NK-92 (cell line): ENCODE data around the gene MICAL1.
"Not testable (repeated sequence)": the region's sequence is repeated elsewhere in the genome, so short reads cannot be mapped to it uniquely, and the experiment has no call there.

Source experiments
- DNase-seq: peaks from one replicate; lab custom pipeline; 2025; ENCODE audit not compliant: unreplicated experiment; lab: John Stamatoyannopoulos, UW

Gene MICAL1

DNA sequence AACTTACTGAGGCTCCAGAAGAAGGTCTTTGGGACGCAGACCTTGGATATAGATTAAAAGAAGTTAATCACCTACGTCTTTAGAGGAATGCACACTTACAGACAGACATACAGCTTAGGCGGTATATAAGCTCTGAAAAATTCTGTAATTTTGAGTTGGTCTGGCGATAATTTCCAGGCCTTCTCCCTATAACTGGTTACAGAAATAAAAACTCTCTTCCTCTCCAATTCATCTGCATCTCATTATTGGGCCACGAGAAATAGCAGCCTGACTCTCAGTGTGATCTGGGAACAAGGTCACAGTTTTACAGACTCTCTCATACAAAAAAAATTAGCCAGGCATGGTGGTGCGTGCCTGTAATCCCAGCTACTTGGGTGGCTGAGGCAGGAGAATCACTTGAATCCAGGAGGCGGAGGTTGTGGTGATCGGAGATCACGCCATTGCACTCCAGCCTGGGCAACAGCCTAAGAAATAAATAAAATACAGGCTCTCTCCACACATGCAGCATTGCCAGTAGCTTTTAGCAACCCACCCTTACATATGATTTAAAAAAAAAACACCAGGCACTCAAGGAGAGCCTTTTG, 22.7 kb upstream of the MICAL1 start:
- no peak for DNase-seq

DNA sequence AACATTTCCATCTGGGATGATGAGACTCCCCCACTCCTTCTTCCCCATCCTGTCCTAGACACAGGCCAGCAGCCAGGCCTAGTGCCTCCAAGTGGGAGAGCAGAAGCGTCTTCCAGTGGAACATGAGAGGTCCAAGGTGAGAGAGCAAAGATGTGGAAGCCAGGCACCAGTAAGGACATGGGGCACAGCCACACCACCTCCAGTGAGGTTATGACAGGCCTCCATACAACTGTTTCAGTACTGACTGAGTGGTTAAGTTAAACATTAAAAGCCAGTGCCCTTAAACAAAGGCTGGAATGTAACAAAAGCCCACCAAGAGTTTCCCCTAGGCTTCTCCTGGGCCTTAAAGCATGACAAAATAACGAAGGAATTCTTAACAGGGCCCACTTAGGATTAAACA, 22.2 kb upstream of the MICAL1 start:
- no peak for DNase-seq

DNA sequence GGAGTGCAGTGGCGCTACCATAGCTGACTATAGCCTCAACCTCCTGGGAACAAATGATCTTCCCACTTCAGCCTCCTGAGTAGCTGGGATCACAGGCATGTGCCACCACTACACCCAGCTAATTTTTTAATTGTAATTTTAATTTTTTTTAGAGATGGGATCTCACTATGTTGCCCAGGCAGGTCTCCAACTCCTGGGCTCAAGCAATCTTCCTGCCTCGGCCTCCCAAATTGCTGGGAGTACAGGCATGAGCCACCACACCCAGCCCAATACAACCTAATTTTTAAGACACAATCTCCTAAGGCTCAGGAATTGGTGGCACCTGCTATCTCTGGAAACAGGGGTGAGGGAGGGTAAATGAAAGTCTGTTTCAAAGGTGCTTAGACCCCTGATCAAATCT, 21.6 kb upstream of the MICAL1 start:
- DNase-seq, result no peak

DNA sequence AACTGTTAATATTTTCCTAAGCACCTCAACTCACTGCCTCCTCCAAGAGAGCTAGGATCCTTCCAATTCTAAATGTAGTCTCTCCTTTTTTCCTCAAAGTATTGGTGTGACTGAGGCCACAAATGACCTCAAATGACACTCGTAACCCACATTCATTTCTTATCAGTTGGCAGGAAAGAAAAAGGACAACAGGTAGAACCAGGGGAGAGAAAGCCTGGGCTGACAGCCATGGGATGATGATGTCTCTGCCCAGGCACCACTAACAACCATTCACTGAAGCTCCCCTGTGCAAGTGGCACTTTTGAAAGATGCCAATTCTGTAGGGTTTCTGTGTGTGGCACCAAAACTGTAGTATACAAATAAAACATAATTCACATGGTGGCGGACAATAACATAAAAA, 20.1 kb upstream of the MICAL1 start:
- DNase-seq, result no peak

DNA sequence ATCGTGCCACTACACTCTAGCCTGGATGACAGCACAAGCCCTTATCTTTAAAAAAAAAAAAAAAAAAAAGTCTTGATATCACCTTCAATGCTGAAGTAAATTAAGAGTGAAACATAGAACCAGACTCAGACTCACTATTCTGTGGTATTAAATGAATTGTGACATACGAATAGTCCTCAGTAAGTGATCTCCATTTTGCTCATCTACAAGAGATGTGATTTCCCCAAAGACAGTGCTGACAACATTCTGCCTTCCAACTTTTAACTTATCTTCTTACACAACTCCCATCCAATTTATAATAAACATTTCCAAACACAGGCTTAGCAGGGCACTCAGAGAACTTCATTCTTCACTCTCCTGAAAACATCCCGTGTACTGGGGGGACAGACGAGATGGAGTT, 19.4 kb upstream of the MICAL1 start:
- DNase-seq, result no peak

DNA sequence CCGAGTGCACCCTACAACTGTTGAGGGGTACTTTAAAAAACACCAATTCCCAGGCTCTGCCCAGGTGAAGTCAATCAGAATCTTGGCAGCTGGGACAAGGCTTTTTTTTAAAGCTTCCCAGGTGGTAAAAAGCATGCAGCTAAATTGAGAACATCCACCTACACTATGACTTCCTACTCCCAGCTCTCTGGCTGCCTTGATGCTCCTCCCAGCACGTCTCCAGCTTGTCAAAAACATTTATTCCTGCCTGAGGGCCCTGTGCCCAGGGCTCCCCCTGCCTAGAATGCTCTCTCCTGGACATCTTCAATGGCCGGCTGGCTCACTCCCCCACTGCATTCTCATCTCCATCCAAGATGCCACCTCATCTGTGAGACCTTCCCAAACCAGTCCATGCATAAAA, 17.5 kb upstream of the MICAL1 start:
- no peak for DNase-seq

DNA sequence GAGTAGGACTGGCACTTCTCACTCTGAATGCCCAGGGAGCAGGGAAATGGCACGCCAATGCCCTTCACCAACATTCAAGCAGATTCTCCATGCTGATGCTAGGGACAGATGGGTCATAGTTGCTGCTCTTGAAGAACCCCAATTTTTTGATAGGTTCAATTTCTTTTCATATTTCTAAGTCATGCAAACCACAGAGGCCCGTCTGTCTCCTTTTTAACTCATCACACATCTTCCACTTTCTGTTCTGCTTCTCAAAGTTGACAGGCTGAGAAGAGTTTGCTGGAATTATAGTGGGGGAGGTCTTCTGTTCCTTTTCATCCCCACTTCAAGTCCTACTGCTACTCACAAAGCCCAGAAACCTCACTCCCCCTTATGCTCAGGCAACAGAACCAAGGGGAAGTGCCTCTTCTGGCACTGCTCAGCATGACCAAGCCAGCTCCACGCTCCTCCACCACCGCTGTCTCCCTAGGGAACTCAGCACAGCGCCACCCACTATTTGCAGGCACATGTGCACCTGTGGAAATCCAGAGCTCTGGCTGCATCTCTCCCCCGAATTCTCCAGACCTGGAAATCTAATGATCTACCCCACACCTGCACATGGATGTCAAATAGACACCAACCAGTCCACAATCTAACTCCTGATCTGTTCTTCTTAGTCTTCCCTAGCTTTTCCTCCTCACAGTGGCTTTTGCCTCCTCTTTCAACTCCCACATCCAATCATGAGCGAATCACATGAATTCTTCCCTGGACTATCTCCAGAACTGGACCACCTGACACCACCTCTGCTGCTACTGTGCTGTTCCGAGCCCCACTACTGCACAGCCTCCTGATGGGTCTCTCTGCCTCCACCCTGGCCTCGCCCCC, 16.8 kb upstream of the MICAL1 start:
- no peak for DNase-seq

DNA sequence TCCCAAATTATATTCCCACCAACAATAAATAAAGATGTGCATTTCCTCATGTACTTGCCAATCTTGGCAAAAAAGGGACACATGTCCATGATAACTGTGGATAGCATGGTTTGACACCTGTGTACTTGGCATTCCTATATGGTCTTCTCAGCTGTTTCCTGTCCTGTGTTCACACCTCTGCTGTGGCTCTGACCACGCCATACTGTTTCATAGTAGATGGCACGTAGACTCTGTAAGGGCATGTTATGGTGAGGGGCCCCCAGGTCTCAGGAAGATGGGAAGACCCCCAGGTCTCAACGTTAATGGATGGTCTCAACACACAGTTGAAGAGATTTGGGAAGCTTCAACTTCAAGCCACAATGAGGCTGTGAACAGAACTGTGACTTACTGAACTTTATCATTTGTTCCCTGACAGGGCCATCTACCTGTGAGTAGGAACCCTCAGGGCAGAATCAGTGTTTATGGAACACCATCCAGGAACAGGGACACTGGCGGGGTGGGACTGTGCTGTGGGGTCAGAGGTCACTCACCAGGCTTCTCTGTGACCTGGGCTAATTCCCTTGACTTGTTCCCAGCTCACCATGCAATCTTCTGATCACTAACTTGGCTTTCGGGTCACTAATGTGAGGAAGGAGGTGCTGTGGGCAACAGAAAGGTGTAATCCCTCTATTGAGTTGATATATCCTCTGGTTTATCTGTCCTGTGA, 15.7 kb upstream of the MICAL1 start:
- DNase-seq, result no peak

DNA sequence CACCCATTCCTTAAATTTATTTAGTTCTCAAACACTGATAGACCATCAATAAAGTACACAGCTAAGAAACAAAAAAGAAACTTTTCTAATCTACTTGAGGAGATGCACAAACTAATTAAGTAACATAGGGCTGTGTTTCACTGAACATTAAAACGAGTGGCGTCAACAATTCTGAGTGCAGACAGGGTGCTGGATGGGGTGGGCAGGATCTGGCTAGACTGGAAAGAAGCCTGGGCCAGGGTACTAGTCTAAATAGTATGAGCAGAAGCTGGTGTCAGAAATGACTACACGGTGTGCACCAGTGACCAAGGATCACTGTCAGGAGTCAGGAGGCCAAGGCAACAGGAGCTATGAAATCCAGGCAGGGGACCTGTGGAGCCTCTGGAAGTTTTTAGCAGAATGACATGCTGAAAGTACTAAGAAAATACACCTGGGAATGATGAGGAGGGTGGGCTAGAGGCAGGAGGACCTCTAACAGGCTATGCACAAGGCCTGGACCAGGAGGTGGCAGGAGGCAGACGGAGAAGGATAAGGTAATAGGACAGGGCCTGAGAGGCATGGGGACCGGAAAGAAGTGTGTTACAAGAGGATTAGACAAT, 14.1 kb upstream of the MICAL1 start:
- no peak for DNase-seq

DNA sequence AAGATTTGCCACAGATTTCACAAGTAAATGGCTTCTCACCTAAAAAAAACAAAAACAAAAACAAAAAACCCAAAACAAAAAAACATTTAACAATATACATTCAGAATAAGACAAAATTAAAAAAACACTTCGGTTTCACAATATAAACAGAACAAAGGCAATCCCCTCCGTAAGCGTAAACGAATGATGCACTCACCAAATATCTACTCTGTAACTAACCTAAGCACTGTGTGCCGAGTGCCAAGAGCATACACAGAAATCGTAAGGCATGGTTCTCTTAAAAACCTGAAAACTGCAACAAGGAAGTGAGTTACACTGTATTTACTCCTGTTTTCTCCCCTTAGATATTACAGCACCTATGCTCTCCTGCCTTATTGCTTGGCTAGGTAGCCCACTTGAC, 12.1 kb upstream of the MICAL1 start:
- no peak for DNase-seq

DNA sequence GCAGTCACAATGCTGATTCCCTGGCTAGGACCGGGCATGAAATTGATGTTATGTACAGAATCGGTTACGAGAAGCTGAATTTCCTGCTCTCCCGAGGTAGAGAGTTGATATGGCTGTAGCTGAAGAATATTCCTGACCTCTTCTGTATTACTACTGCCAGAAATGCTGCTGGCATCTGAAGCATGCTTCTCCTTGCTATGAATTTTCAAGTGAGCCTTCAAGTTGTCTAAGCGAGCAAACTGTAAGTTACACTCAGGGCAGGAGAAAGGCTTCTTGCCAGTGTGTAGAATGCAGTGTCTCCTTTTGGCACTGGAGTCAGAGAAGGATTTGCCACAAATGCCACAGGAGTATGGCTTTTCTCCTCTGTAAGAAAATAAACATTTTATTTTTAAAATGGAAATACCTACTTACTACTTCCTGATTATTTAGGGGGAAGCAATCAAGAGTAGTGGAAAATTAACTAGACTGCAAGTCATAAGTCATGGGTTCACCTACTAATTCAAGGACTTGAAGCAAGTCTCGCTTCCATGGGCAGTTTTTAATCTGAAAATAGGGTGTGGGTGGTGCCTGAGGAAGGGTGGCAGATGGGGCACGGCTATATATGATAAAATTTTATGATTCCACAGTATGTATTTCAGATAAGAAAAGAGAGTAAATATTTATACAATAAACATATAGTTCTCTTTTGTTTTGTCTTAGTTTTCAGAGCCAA, 10.8 kb upstream of the MICAL1 start:
- DNase-seq, result no peak

DNA sequence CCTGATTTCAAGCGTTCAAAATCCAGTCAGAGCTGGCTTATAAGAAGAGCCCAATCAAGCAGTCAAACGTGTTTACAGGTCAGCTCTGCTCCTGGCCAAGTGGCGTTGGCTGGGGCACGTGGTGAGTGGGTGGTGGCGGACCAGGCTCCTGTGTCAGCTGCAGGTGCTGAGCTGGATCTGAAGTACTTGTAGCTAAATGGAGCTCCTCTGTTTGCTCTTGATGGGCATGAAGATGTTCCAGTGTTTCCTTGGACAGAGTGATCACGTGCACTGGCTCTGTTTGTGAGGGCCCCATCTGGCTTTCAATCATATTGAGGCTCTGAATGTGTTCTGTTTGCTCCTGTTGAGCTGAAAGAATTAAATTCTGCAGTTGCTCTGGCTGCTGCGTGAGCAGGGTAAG, 10.2 kb upstream of the MICAL1 start:
- no peak for DNase-seq

DNA sequence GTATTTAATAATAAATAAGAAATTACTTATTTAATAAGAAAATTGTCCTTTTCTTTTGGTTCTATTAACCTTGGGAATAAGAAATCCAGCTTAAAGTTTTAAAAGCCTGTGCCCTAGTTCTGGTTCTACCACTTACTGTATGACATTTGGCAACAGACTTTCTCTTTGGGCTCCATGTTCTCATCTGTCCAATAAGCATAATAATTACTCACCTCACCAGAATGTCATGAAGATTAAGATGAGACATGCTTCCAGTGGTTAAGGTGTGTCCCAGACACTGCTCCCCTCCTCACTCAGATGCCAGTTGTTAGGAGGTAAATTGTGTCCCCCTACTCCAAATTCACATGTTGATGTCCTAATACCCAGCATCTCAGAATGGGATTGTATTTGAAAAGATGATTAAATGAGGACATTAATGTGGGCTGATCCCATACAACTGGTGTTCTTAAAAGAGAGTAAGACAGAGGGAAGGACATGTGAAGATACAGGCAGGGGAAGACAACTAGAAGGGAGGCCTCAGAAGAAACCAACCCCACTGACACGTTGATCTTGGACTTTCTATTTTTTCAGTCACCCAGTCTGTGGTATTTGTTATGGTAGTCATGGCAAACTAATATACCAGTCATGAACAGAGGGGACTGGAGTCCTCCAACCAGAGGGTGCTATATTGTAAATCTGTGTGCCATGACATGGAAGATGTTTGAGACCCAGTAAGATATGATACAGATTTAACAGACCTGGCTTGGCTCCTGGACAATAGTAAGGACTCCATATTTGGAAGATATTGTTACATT, 6.4 kb upstream of the MICAL1 start:
- DNase-seq, result no peak

DNA sequence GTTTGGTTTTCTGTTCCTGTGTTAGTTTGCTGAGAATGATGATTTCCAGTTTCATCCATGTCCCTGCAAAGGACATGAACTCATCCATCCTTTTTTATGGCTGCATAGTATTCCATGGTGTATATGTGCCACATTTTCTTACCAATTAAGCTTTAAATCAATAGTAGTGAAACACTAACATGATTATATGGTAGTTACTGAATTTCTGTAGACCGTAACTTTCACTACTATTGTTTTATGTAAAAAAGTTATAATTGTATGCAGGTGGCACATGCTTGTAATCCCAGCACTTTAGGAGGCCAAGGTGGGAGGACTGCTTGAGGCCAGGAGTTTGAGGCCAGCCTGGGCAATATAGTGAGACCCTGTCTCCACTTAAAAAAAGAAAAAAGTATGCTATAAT, 5.6 kb upstream of the MICAL1 start:
- DNase-seq, result not testable (repeated sequence)

DNA sequence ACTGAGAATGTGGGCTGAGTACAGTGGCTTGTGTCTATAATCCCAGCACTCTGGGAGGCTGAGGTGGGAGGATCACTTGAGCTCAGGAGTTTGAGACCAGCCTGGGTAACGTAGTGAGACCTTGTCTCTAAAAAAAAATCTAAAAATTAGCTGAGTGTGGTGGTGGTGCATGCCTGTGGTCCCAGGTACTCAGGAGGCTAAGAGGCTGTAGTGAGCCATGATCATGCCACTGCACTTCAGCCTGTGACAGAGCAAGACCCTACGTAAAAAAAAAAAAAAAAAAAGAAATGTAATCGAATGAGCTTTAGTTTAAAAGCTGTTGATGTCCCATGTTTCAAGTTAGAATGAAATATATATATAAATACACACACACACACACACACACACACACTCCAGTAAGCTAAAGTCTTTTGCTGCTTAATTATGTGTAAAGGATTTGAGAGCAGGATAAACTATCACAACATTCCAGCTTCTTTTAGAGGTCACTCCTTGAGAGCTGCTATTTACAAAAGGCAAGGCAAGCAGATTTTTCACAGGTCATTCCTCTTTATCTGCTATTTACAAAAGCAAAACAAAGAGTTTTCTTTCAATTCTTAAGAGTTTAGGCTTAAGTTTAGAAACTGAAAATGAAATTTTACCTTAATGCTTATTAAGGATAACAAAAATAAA, 4.7 kb upstream of the MICAL1 start:
- DNase-seq, result no peak

DNA sequence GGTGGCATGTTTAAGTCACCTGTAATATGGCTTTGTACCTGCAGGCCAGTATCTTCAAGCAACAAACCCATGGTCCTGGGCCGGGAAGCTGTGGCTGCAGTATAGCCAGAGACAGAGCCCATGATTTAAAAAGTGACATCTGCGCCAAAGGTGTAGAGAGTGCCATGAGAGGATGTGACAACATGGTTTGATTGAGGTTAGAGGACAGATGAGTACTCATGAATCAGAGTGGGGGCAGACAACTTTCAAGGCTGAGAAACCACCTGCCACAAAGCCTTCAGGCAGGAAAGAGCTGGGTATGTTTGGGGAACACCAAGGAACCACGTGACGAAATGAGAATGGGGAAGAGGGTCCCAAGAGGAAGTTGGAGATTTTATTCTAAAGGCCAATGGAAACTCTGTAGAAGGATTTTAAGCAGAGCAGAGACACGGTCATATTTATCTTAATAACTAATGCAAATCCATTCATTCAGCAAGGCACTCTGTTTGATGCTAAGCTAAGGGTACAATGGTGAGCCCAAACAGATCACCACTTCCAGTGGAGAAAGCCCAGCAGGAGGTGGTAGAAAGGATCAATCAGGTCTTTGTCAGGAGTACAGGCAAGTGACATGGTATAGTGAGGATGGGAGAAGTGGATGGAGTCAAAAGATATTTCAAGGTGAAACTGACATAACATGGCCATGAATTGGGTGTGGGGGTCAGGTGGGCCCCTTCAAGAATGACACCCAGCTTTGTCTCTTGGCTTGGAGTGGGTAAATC, 3.4 kb upstream of the MICAL1 start:
- no peak for DNase-seq

DNA sequence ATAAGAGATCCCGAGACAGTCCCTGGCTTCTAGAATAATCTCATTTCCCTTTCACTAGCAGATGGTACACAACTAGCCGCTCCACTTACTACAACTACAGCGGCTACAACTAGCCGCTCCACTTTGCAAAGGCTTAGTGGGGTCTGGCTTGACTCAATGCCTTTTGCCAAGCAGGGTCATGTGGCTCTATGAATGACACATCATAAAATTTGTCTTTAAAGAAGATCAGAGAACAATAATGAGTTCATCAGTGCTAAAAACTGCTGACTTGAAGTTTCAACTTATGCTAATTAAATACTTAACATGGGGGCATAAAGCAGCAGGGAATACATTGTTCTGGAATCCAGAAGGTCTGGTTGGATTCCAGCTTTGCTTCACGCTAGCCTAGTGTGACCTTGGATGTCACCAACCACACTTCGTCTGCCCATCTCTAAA, 2.0 kb upstream of the MICAL1 start:
- no peak for DNase-seq

DNA sequence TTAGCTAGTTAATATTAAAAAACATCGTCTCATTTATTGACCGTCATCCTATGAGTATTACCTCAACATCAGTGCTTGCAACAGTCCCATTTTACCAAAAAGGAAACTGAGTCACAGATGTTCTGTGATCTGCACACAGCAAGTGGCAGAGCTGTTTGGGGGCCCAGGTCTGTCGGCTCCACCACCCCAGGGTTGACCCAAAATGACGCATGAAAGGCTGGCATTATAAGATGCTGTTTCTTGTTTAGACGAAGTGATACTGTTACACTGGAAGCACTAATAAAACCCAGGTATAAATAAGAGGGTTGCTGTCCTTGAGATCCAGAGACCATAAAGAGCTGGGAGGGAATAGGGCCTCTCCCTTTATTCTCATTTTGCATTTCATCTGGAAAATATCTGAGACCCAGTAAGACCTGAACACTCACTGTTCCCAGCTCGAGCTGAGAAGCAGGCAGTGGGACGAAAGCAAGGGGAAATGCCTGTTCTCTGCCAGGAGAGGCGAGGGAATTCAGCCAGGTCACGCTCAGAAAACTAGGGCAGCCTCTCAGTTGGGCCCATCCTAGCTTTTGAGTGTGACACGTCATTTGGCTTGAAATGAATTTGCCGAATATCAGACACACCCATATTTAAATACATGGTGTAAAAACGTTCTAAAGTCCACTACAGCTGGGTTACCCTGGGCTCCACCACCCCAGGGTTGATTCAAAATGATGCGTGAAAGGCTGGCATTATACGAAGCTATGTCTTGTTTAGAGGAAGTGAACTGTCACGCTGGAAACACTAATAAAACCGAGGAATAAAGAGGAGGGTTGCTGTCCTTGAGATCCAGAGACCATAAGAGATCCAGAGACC, 1.4 kb upstream of the MICAL1 start:
- no peak for DNase-seq
